IMR-90 (cell line): ENCODE results near the gene PARD3. TPM values are rescaled to one million over a fixed set of nuclear protein-coding genes. Genes with fewer than 3 reads are reported as not detected.

ENCODE experiments used
- ATAC-seq: fragments of 200-7000 bp; cut with Tn5 transposase; 2 replicates; pipeline ENCODE4 v1.9.1; 2020; ENCODE audit warnings: low read depth, mild to moderate bottlenecking, moderate library complexity
- BruUV-seq: library from RNA; stranded (reverse); fragments of 400-500 nt; replicated peaks from 2 replicates; lab custom pipeline; 2021; lab: Mats Ljungman, UMichigan
- CTCF ChIA-PET: fragments of 300-600 bp; formaldehyde crosslinking; extraction: SDS; loops from one replicate; lab custom pipeline; 2021; ENCODE audit warnings: antibody characterized with exemption; lab: Yijun Ruan, JAX
- POLR2A ChIA-PET: fragments of 300-600 bp; sonication (Branson Sonifier 250); formaldehyde crosslinking; loops from one replicate; lab custom pipeline; 2022; ENCODE audit warnings: antibody characterized with exemption; ENCODE audit not compliant: unreplicated experiment; lab: Charles Lee
- DNase-seq: peaks from one replicate; pipeline ENCODE4 v3.0.0; 2013
- H2AFZ ChIP-seq: replicated peaks from 2 replicates; pipeline ENCODE3; 2013; ENCODE audit warnings: low read length, mild to moderate bottlenecking; ENCODE audit not compliant: poor library complexity
- H2AK5ac ChIP-seq: 2 replicates; pipeline ENCODE4 v1.6.1; 2013; ENCODE audit warnings: low read depth, low read length, inconsistent platforms
- H2AK9ac ChIP-seq: replicated peaks from 2 replicates; pipeline ENCODE3; 2013; ENCODE audit warnings: mild to moderate bottlenecking, low read depth, low read length, moderate library complexity; ENCODE audit not compliant: poor library complexity
- H2BK120ac ChIP-seq: 2 replicates; pipeline ENCODE4 v1.6.1; 2013; ENCODE audit warnings: low read depth, low read length, inconsistent platforms
- H2BK15ac ChIP-seq: 3 replicates; pipeline ENCODE4 v1.6.1; 2013; ENCODE audit warnings: low read depth, low read length, inconsistent platforms
- H2BK20ac ChIP-seq: 2 replicates; pipeline ENCODE4 v1.6.1; 2013; ENCODE audit warnings: low read depth, mild to moderate bottlenecking, inconsistent platforms, low read length, moderate library complexity
- H2BK5ac ChIP-seq: 2 replicates; pipeline ENCODE4 v1.6.1; 2013; ENCODE audit warnings: mild to moderate bottlenecking, low read depth, low read length, inconsistent platforms; ENCODE audit not compliant: poor library complexity, severe bottlenecking
- H3K14ac ChIP-seq: replicated peaks from 2 replicates; pipeline ENCODE4 v1.6.1; 2013; ENCODE audit warnings: low read depth, low read length, inconsistent platforms
- H3K18ac ChIP-seq: 2 replicates; pipeline ENCODE4 v1.6.1; 2013; ENCODE audit warnings: low read depth, low read length, control low read depth
- H3K23ac ChIP-seq: 2 replicates; pipeline ENCODE4 v1.6.1; 2013; ENCODE audit warnings: low read depth, low read length, inconsistent platforms
- H3K27ac ChIP-seq: 2 replicates; pipeline ENCODE4 v1.5.1; 2013; ENCODE audit warnings: mild to moderate bottlenecking, control low read depth, low read length; ENCODE audit not compliant: insufficient read depth
- H3K27me3 ChIP-seq: 2 replicates; pipeline ENCODE4 v1.6.1; 2013; ENCODE audit warnings: low read length; ENCODE audit not compliant: control insufficient read depth, insufficient read depth
- H3K36me3 ChIP-seq: 2 replicates; pipeline ENCODE4 v1.6.1; 2013; ENCODE audit warnings: low read length, mixed read lengths; ENCODE audit not compliant: control insufficient read depth, insufficient read depth
- H3K4ac ChIP-seq: 2 replicates; pipeline ENCODE4 v1.6.1; 2013; ENCODE audit warnings: low read depth, low read length, inconsistent platforms
- H3K4me1 ChIP-seq: 2 replicates; pipeline ENCODE4 v1.6.1; 2013; ENCODE audit warnings: low read length, mixed read lengths; ENCODE audit not compliant: control insufficient read depth, insufficient read depth
- H3K4me2 ChIP-seq: 2 replicates; pipeline ENCODE4 v1.6.1; 2013; ENCODE audit warnings: low read depth, mild to moderate bottlenecking, control low read depth, low read length, moderate library complexity
- H3K4me3 ChIP-seq: 2 replicates; pipeline ENCODE4 v1.5.1; 2013; ENCODE audit warnings: low read depth, mild to moderate bottlenecking, control low read depth, low read length, moderate library complexity; ENCODE audit not compliant: insufficient read depth
- H3K56ac ChIP-seq: 2 replicates; pipeline ENCODE4 v1.6.1; 2013; ENCODE audit warnings: low read length, inconsistent platforms; ENCODE audit not compliant: insufficient read depth; ENCODE audit errors: extremely low read depth
- H3K79me1 ChIP-seq, 2 experiments: 2 replicates each; pipeline ENCODE4 v1.6.1; 2013; ENCODE audit warnings: low read length in 2 of 2, inconsistent platforms in 1 of 2, low read depth in 1 of 2
- H3K9ac ChIP-seq: 2 replicates; pipeline ENCODE4 v1.6.1; 2013; ENCODE audit warnings: low read depth, low read length, control low read depth
- H3K9me1 ChIP-seq: 2 replicates; pipeline ENCODE4 v1.6.1; 2013; ENCODE audit warnings: low read length, inconsistent platforms; ENCODE audit not compliant: insufficient read depth
- H3K9me3 ChIP-seq: 2 replicates; pipeline ENCODE4 v1.6.1; 2013; ENCODE audit warnings: low read length; ENCODE audit not compliant: control insufficient read depth, insufficient read depth
- H4K20me1 ChIP-seq: 2 replicates; pipeline ENCODE4 v1.6.1; 2013; ENCODE audit warnings: low read length, inconsistent platforms; ENCODE audit not compliant: insufficient read depth
- H4K5ac ChIP-seq: 2 replicates; pipeline ENCODE4 v1.6.1; 2013; ENCODE audit warnings: mild to moderate bottlenecking, low read depth, low read length, control low read depth
- H4K8ac ChIP-seq, 2 experiments: 2 replicates each; pipeline ENCODE4 v1.6.1; 2013; ENCODE audit warnings: low read depth in 2 of 2, low read length in 2 of 2, control low read depth in 1 of 2, inconsistent platforms in 1 of 2
- H4K91ac ChIP-seq: 2 replicates; pipeline ENCODE4 v1.6.1; 2013; ENCODE audit warnings: low read depth, low read length, inconsistent platforms; ENCODE audit not compliant: insufficient read depth
- FOS ChIP-seq: fragments of 150-350 bp; IDR thresholded peaks from 2 replicates; pipeline ENCODE4 v1.6.1; 2016; ENCODE audit warnings: low read depth, low read length
- RFX5 ChIP-seq: IDR thresholded peaks from 2 replicates; pipeline ENCODE4 v1.8.0; 2012; ENCODE audit warnings: low read depth, mild to moderate bottlenecking, low read length, moderate library complexity
- WGBS, 2 experiments: methylation state at CpG; one replicate each; pipeline versions ENCODE4 v1.1.5 to v1.1.7; 2013; ENCODE audit warnings: missing lambda C conversion rate in 2 of 2; ENCODE audit not compliant: insufficient read length in 1 of 2; ENCODE audit errors: extremely low coverage in 2 of 2; 5-methylcytosine and 5-hydroxymethylcytosine counted together
- dilution Hi-C: fragments of 300-500 bp; cut with HindIII; formaldehyde crosslinking; loops from one replicate; pipeline ENCODE4 v1.14.3; 2018; ENCODE audit warnings: low sequenced_read_pairs; ENCODE audit not compliant: unreplicated experiment
- in situ Hi-C: fragments of 300-500 bp; cut with MboI; formaldehyde crosslinking; loops from 3 replicates; pipeline ENCODE4 v1.14.3; 2019; ENCODE audit warnings: low sequenced_read_pairs, inconsistent platforms, mixed read lengths
- intact Hi-C: fragments of 100-400 bp; cut with micrococcal nuclease; formaldehyde crosslinking; loops from 2 replicates; pipeline ENCODE4 v1.10.0; 2022
- polyA plus RNA-seq, 3 experiments: library from polyadenylated mRNA; depleted of rRNA; stranded (reverse); fragments of >200 nt; gene quantifications; 2 replicates each; pipeline ENCODE4 v1.2.3, GENCODE V29; 2012; ENCODE audit warnings: low replicate concordance in 1 of 3
- total RNA-seq: library from RNA; depleted of rRNA; stranded (reverse); fragments of >200 nt; gene quantifications from 2 replicates; pipeline ENCODE4 v1.2.3, GENCODE V29; 2012

Gene PARD3
- total and polyA plus RNA-seq, 2 of the 4 experiments (the other 2 are of a cell fraction) = 14.6 to 37.5 TPM

DNA sequence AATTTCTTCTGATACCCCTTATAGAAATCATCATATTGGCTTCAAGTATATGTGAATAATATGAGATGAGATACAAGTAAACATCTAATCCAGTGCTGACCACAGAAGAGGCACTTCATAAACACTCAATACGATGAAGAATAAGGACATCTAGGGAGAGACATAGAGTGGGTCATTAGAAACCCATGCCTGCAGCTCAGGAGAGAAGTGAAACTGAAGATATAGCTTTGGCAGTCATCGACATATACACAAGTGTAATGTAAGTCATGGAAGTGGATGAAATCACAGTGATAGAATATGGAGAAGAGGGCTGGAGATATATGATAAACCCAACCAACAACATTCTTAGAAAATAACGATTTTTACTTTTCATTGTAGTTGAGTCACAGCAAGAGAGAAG lies 665.0 kb downstream of the PARD3 start:
- H3K56ac ChIP-seq = no peak overlapping the region
- no peak overlapping the region for H2AK9ac ChIP-seq
- no peak overlapping the region for H4K5ac ChIP-seq
- no peak overlapping the region for H2BK20ac ChIP-seq
- H3K27me3 ChIP-seq = no peaks in the 10 kb centered on the region
- WGBS, 2 experiments = no CpG with 5 or more reads among the region's 3 CpGs
- POLR2A ChIA-PET = no interaction called here
- H4K8ac ChIP-seq = no peak overlapping the region
- no peak overlapping the region for H3K14ac ChIP-seq
- H3K9me3 ChIP-seq = no peaks in the 10 kb centered on the region
- no peak for TF ChIP-seq RFX5
- TF ChIP-seq FOS = no peak
- H3K18ac ChIP-seq = no peak overlapping the region
- no peak overlapping the region for H3K4me2 ChIP-seq
- H3K9me1 ChIP-seq = no peaks in the 10 kb centered on the region
- CTCF ChIA-PET = no interaction called here
- DNase-seq = no peak
- no peak overlapping the region for H2AFZ ChIP-seq
- no peaks in the 10 kb centered on the region for H3K36me3 ChIP-seq
- H3K23ac ChIP-seq = no peak overlapping the region
- no peaks in the 10 kb centered on the region for H3K79me1 ChIP-seq
- H2AK5ac ChIP-seq = no peak overlapping the region
- dilution Hi-C loops = no loop called here
- H3K4me3 ChIP-seq = no peak overlapping the region
- no peak for ATAC-seq
- H3K9ac ChIP-seq = no peak overlapping the region
- in situ Hi-C loops = no loop called here
- H3K4me1 ChIP-seq = peaks cover 2% of the 10 kb centered on the region; the same call in 1 of the 2 replicates
- H2BK15ac ChIP-seq = no peak overlapping the region
- no peak overlapping the region for H2BK120ac ChIP-seq
- intact Hi-C loops = no loop called here
- no peak overlapping the region for H2BK5ac ChIP-seq
- H3K27ac ChIP-seq = no peak overlapping the region
- no peak overlapping the region for H3K4ac ChIP-seq
- BruUV-seq = no TSS peak
- H4K91ac ChIP-seq = no peak overlapping the region
- no peaks in the 10 kb centered on the region for H4K20me1 ChIP-seq
